ENCODE measurements around the gene FRMD8. TPM values are rescaled to one million over a fixed set of nuclear protein-coding genes. Genes with fewer than 3 reads are reported as not detected.

Gene FRMD8
- total RNA-seq, 1 experiment from 2014 or later = 22.7 TPM

- DNase-seq = no peak
- peaks cover 2 to 3% (median 2%) of the 10 kb centered on the region in 3 experiments; a peak in 5 of 7 replicates for H3K36me3 Mint-ChIP-seq (ENCODE audit: insufficient read depth in 1 of 3, low read depth in 3 of 3)
- Histone ChIP-seq H3K27ac (ENCODE audit: insufficient read length, low read depth, low read length) (no peak overlapping the region), H3K9me3 (ENCODE audit: control insufficient read depth, low read depth, low read length) (no peaks in the 10 kb centered on the region), H3K4me1 (ENCODE audit: insufficient read depth, low read length) (no peaks in the 10 kb centered on the region), H4K91ac (ENCODE audit: insufficient read length, low read depth, low read length) (no peak overlapping the region), H4K8ac (replicated peaks; ENCODE audit: insufficient read length, low read depth, low read length) (no peak overlapping the region), H3K4ac (ENCODE audit: low read depth, low read length) (no peak overlapping the region), H3K23me2 (ENCODE audit: insufficient read length, low read depth, low read length, poor library complexity, severe bottlenecking) (no peaks in the 10 kb centered on the region), H4K20me1 (ENCODE audit: control insufficient read depth, insufficient read depth, insufficient read length) (no peaks in the 10 kb centered on the region), H3T11ph (ENCODE audit: low read length) (no peak overlapping the region), H3K27me3 (ENCODE audit: insufficient read depth, low read length) (no peaks in the 10 kb centered on the region), H2AFZ (ENCODE audit: low read length) (no peak overlapping the region), H3K56ac (ENCODE audit: insufficient read length, low read depth, low read length) (no peak overlapping the region), H3K9ac (ENCODE audit: extremely low read depth, insufficient read length, low read length) (no peak overlapping the region), H3K79me2 (ENCODE audit: insufficient read depth, low read length) (no peaks in the 10 kb centered on the region), H2BK15ac (ENCODE audit: low read depth, low read length) (no peak overlapping the region), H3K23ac (ENCODE audit: insufficient read length, low read depth, low read length) (no peak overlapping the region), H2BK120ac (ENCODE audit: low read depth, low read length, poor library complexity, severe bottlenecking) (no peak overlapping the region), H3K14ac (ENCODE audit: insufficient read depth, low read length) (no peak overlapping the region), H2BK5ac (ENCODE audit: insufficient read length, low read length) (no peak overlapping the region), H4K5ac (ENCODE audit: insufficient read length, low read depth, low read length) (no peak overlapping the region), H3K79me1 (ENCODE audit: insufficient read depth, low read depth, low read length, poor library complexity, severe bottlenecking) (no peaks in the 10 kb centered on the region), H3K4me2 (ENCODE audit: insufficient read depth, insufficient read length, low read length) (no peak overlapping the region), H2BK12ac (ENCODE audit: insufficient read length, low read depth, low read length) (no peak overlapping the region), H2BK20ac (ENCODE audit: low read depth, low read length, poor library complexity, severe bottlenecking) (no peak overlapping the region), H3K18ac (ENCODE audit: insufficient read length, low read depth, low read length) (no peak overlapping the region), H2AK5ac (ENCODE audit: insufficient read length, low read length) (no peak overlapping the region)
- no peak for TF ChIP-seq CTCF (conservative IDR thresholded peaks at IDR 0.05)
- H3K27ac Mint-ChIP-seq = no peak overlapping the region; a peak in 1 of 7 replicates
- H3K27me3 Mint-ChIP-seq (ENCODE audit: low read depth) = peaks cover 24% of the 10 kb centered on the region
- H3K4me1 Mint-ChIP-seq = peaks cover 12 to 14% of the 10 kb centered on the region in 2 experiments
- peaks cover 2 to 3% of the 10 kb centered on the region in 2 experiments for H3K9me3 Mint-ChIP-seq
- no peak overlapping the region for H3K4me3 Mint-ChIP-seq
- no CpG with 5 or more reads among the region's 14 CpGs for WGBS (ENCODE audit: extremely low coverage, insufficient read length, low lambda C conversion rate)
These were observed 58.0 kb downstream of the FRMD8 start for GRCh38 chr11:65444314-65445051.

All from H9 (cell line).